Endothelial cell of umbilical vein (primary cell): ENCODE results near the gene LDLRAD2. TPM values are rescaled to one million over a fixed set of nuclear protein-coding genes. Genes with fewer than 3 reads are reported as not detected.

ENCODE experiments used
- BruUV-seq: library from RNA; stranded (reverse); fragments of 400-500 nt; replicated peaks from 2 replicates; lab custom pipeline; 2021; lab: Mats Ljungman, UMichigan
- CTCF ChIA-PET: fragments of 300-600, 350-600 bp; sonication (Branson Sonifier 250); formaldehyde crosslinking; loops from one replicate; lab custom pipeline; 2021; ENCODE audit warnings: antibody characterized with exemption, inconsistent platforms; lab: Charles Lee
- POLR2A ChIA-PET: fragments of 300-600, 350-600 bp; sonication (Branson Sonifier 250); formaldehyde crosslinking; loops from one replicate; lab custom pipeline; 2021; ENCODE audit warnings: antibody characterized with exemption, inconsistent platforms; lab: Charles Lee
- DNase-seq: peaks from one replicate; pipeline ENCODE4 v3.0.0-alpha.2; 2011; ENCODE audit warnings: low read depth, low spot score
- FAIRE-seq: peaks from 2 replicates; lab custom pipeline; 2011; peaks lifted over from hg19 to GRCh38; lab: Jason Lieb, UNC
- H2AFZ ChIP-seq: 2 replicates; pipeline ENCODE4 v1.6.0; 2012; ENCODE audit warnings: low read depth, low read length, control low read depth, inconsistent platforms
- H3K27ac ChIP-seq: 2 replicates; pipeline ENCODE4 v1.5.1; 2011; ENCODE audit warnings: low read depth, mild to moderate bottlenecking, control low read depth, low read length, moderate library complexity; ENCODE audit not compliant: insufficient read depth
- H3K27me3 ChIP-seq, 2 experiments: 2 replicates each; pipeline versions ENCODE4 v1.6.0 to v1.6.1; 2011; ENCODE audit warnings: low read length in 2 of 2, mixed read lengths in 1 of 2; ENCODE audit not compliant: control insufficient read depth in 2 of 2, insufficient read depth in 2 of 2
- H3K36me3 ChIP-seq, 2 experiments: 2 replicates in 1 of 2; 3 replicates in 1 of 2; pipeline ENCODE4 v1.5.1; 2011; ENCODE audit warnings: low read length in 2 of 2, mild to moderate bottlenecking in 1 of 2, moderate library complexity in 1 of 2; ENCODE audit not compliant: control insufficient read depth in 2 of 2, insufficient read depth in 2 of 2; ENCODE audit errors: extremely low read depth in 1 of 2
- H3K4me1 ChIP-seq: 3 replicates; pipeline ENCODE4 v1.5.1; 2011; ENCODE audit warnings: mild to moderate bottlenecking, low read length; ENCODE audit not compliant: control insufficient read depth, insufficient read depth; ENCODE audit errors: extremely low read depth
- H3K4me2 ChIP-seq: 2 replicates; pipeline ENCODE4 v1.6.1; 2011; ENCODE audit warnings: low read length, control low read depth, mixed read lengths; ENCODE audit not compliant: insufficient read depth
- H3K4me3 ChIP-seq, 3 experiments: fragments of 200-600 bp in 1 of 3; sonication (generic), shearing (Covaris generic) in 1 of 3; replicated peaks in 1 of 3; 2 replicates each; pipeline ENCODE4 v1.5.1; 2011 to 2016; ENCODE audit warnings: control low read depth in 3 of 3, low read length in 3 of 3, mild to moderate bottlenecking in 2 of 3, inconsistent platforms in 1 of 3, low read depth in 1 of 3, moderate library complexity in 1 of 3; ENCODE audit not compliant: insufficient read depth in 1 of 3
- H3K79me2 ChIP-seq: 2 replicates; pipeline ENCODE4 v1.6.0; 2012; ENCODE audit warnings: low read length, inconsistent platforms; ENCODE audit not compliant: control insufficient read depth, insufficient read depth
- H3K9ac ChIP-seq: replicated peaks from 2 replicates; pipeline ENCODE3; 2011; ENCODE audit warnings: low read length, control low read depth; ENCODE audit not compliant: insufficient read depth; ENCODE audit errors: extremely low read depth
- H3K9me1 ChIP-seq: replicated peaks from 3 replicates; pipeline ENCODE4 v1.6.0; 2011; ENCODE audit warnings: mild to moderate bottlenecking, low read length; ENCODE audit not compliant: control insufficient read depth, insufficient read depth; ENCODE audit errors: extremely low read depth
- H3K9me3 ChIP-seq: replicated peaks from 2 replicates; pipeline ENCODE4 v1.5.1; 2012; ENCODE audit warnings: low read length, inconsistent platforms; ENCODE audit not compliant: control insufficient read depth, insufficient read depth
- H4K20me1 ChIP-seq: replicated peaks from 2 replicates; pipeline ENCODE3; 2011; ENCODE audit warnings: mild to moderate bottlenecking, low read length; ENCODE audit not compliant: control insufficient read depth, insufficient read depth; ENCODE audit errors: extremely low read depth
- EZH2 ChIP-seq: IDR thresholded peaks from 2 replicates; pipeline ENCODE4 v1.6.1; 2012; ENCODE audit warnings: borderline replicate concordance, low read depth, mild to moderate bottlenecking, moderate library complexity, low read length, inconsistent platforms; ENCODE audit not compliant: severe bottlenecking
- POLR2A ChIP-seq: IDR thresholded peaks from 2 replicates; pipeline ENCODE4 v1.6.1; 2012; ENCODE audit warnings: low read depth, mild to moderate bottlenecking, control low read depth, low read length
- POLR2AphosphoS5 ChIP-seq: IDR thresholded peaks from 2 replicates; pipeline ENCODE4 v1.6.1; 2012; ENCODE audit warnings: low read depth, mild to moderate bottlenecking, control low read depth, low read length, moderate library complexity; ENCODE audit not compliant: insufficient read depth
- dilution Hi-C: fragments of 300-500 bp; cut with MboI; formaldehyde crosslinking; loops from one replicate; pipeline ENCODE4 v1.15.0; 2019; ENCODE audit warnings: low sequenced_read_pairs; ENCODE audit not compliant: extremely low pct_ligation_motif_present
- intact Hi-C: fragments of 100-400 bp; cut with micrococcal nuclease; formaldehyde crosslinking; loops from one replicate; pipeline ENCODE4 v1.10.0; 2022
- polyA plus RNA-seq, 4 experiments: library from polyadenylated mRNA; depleted of rRNA in 3 of 4; stranded (reverse) in 3 of 4; unstranded in 1 of 4; fragments of >200 nt; gene quantifications; 2 replicates each; pipeline versions ENCODE4 v1.2.1 to v1.2.3, GENCODE V29; 2011 to 2012; ENCODE audit warnings: missing spikeins in 1 of 4
- total RNA-seq: library from RNA; stranded (reverse); gene quantifications from 2 replicates; pipeline ENCODE4 v1.2.3, GENCODE V29; 2021

Gene LDLRAD2
- total and polyA plus RNA-seq, 2 donors (not counting 3 experiments of a cell fraction or from before 2014, with no cell fraction given), result 0.44 TPM; not detected in 1

DNA sequence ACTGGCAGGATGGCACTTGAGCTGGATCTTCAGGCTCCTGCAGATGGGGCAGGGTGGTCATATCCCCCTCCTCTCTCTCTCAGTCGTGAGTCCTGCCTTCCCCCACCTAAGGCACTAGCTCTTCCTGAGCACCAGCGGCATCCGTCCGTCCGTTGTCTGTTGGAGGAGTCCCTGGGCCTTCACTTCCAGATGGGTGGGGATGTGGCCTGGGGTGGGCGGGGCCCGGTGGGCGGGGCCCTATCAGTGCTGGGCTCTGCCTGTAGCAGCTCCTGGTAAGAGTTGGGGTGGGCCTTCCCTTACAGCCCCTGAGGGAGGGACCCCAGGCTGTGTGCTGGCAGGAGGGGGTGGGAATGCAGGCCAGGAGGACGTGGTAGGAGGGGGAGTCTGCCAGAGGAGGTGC lies 10.3 kb downstream of the LDLRAD2 start:
- Histone ChIP-seq H3K27ac (no peak overlapping the region), H3K27me3 (no peaks in the 10 kb centered on the region), H2AFZ (no peak overlapping the region), H3K79me2 (no peaks in the 10 kb centered on the region), H3K4me3 (no peak overlapping the region), H3K9me3 (no peaks in the 10 kb centered on the region), H3K36me3 (peaks cover 36 to 60% of the 10 kb centered on the region in 2 experiments), H3K9ac (no peak overlapping the region), H4K20me1 (no peaks in the 10 kb centered on the region), H3K9me1 (no peaks in the 10 kb centered on the region), H3K4me2 (no peak overlapping the region), H3K4me1 (peaks cover 14% of the 10 kb centered on the region)
- POLR2A ChIA-PET, result no interaction called here
- CTCF ChIA-PET, result no interaction called here
- FAIRE-seq (no peak), DNase-seq (no peak)
- BruUV-seq, result no TSS peak
- TF ChIP-seq POLR2AphosphoS5 (peak; percentile 27), POLR2A (no peak)
- dilution Hi-C loops, result no loop called here
- intact Hi-C loops, result no loop called here

GRCh38 chr1:21823206-21823979 lies 11.3 kb downstream of the LDLRAD2 start:
- CTCF ChIA-PET, result no interaction called here
- intact Hi-C loops, result no loop called here
- Histone ChIP-seq H4K20me1 (no peaks in the 10 kb centered on the region), H3K9ac (no peak overlapping the region), H3K27ac (no peak overlapping the region), H3K27me3 (no peaks in the 10 kb centered on the region), H3K4me3 (no peak overlapping the region), H2AFZ (no peak overlapping the region), H3K9me3 (no peaks in the 10 kb centered on the region), H3K4me2 (no peak overlapping the region), H3K4me1 (peaks cover 9% of the 10 kb centered on the region), H3K9me1 (no peaks in the 10 kb centered on the region), H3K36me3 (peaks cover 43 to 70% of the 10 kb centered on the region in 2 experiments), H3K79me2 (no peaks in the 10 kb centered on the region)
- peak; percentile 47 for TF ChIP-seq POLR2AphosphoS5
- no peak for TF ChIP-seq EZH2
- peak; percentile 34 for TF ChIP-seq POLR2A
- FAIRE-seq (no peak), DNase-seq (no peak)
- dilution Hi-C loops, result no loop called here
- BruUV-seq, result TSS peak; percentile 68
- POLR2A ChIA-PET, result no interaction called here
